PFSK-1 (cell line): ENCODE data around the gene C22orf23.

ENCODE experiments used
- FOXP2 ChIP-seq: optimal IDR thresholded peaks from 2 replicates; pipeline ENCODE3; 2011; ENCODE audit warnings: borderline replicate concordance, control low read depth, inconsistent platforms; ENCODE audit not compliant: insufficient read depth; ENCODE audit errors: extremely low read length, extremely low read depth
- POLR2AphosphoS5 ChIP-seq: IDR thresholded peaks from 2 replicates; pipeline ENCODE4 v1.6.1; 2012; ENCODE audit warnings: low read depth, mild to moderate bottlenecking, control low read depth, low read length, moderate library complexity
- REST ChIP-seq, 2 experiments: IDR thresholded peaks; 2 replicates each; pipeline versions ENCODE4 v1.6.1 to v1.8.0; 2011 to 2012; ENCODE audit warnings: low read depth in 2 of 2, low read length in 2 of 2, control low read depth in 1 of 2, inconsistent platforms in 1 of 2, mild to moderate bottlenecking in 1 of 2, moderate library complexity in 1 of 2; ENCODE audit not compliant: insufficient read depth in 1 of 2
- SIN3A ChIP-seq: IDR thresholded peaks from 2 replicates; pipeline ENCODE4 v1.6.1; 2012; ENCODE audit warnings: mild to moderate bottlenecking, low read length, moderate library complexity, borderline replicate concordance; ENCODE audit not compliant: insufficient read depth
- TAF1 ChIP-seq: IDR thresholded peaks from 2 replicates; pipeline ENCODE4 v1.6.1; 2012; ENCODE audit warnings: low read length, control low read depth, borderline replicate concordance; ENCODE audit not compliant: insufficient read depth

DNA sequence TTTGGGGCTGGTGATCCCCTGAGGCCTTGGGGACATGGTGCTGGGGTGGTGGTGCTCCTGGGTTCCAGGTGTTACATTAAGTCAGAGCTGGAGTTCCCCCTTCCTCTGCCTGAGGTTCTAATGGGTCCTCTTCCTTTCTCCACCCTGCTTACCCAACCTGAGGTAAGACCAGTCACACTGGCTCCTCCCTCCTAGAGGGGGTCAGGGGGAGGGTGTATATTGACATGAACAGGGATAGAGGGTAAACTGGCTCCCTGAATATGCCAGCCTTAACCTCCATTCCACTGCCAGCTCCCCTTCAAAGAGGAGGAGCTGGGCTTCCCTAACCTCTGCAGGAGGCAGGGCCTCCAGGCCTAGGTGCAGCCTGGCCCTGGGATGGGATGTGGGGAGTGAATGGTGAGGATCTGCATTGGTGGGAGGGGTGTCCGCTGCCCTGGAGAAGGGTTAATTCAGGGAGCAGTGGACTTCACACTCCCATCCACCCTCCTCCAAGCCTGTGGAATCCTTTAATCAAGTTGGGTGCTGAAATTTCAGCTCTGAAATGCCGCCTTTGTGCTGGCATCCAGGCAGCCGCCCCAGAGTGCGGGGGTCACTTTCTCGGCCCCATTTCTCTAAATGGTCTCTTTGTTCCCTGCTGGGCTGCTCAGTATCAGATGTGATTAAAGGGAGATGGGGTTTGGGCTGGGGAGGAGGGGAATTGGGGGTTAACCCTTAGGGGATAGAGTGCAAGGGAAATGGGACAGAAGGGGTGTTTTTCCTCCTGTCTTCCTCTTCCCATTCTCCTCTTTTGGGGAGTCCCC lies 15.3 kb upstream of the C22orf23 start:
- TF ChIP-seq REST (IDR thresholded peaks at IDR 0.05; ENCODE audit: insufficient read depth in 1 of 2, low read depth in 2 of 2, low read length in 2 of 2), result no peak
- TF ChIP-seq SIN3A, result no peak
- no peak for TF ChIP-seq POLR2AphosphoS5
- no peak for TF ChIP-seq TAF1
- no peak for TF ChIP-seq FOXP2
